GM12878 (cell line): ENCODE data around the gene ZNF282. TPM values are rescaled to one million over a fixed set of nuclear protein-coding genes. Genes with fewer than 3 reads are reported as not detected.

Source experiments
- ATAC-seq: fragments of 200-7000 bp; cut with Tn5 transposase; 3 replicates; pipeline ENCODE4 v1.9.1; 2020; ENCODE audit warnings: mild to moderate bottlenecking, moderate library complexity
- Bru-seq: library from RNA; stranded (reverse); fragments of 400-500 nt; gene quantifications from one replicate; lab custom pipeline; 2021; lab: Mats Ljungman, UMichigan
- BruChase-seq, 2 experiments: library from RNA; stranded (reverse); fragments of 400-500 nt; gene quantifications; one replicate each; lab custom pipeline; 2021; lab: Mats Ljungman, UMichigan
- BruUV-seq: library from RNA; stranded (reverse); fragments of 400-500 nt; replicated peaks from 2 replicates; lab custom pipeline; 2021; lab: Mats Ljungman, UMichigan
- CTCF ChIA-PET: fragments of 300-600 bp; sonication (Branson Sonifier 250); formaldehyde crosslinking; extraction: SDS; loops from one replicate; lab custom pipeline; 2021; ENCODE audit warnings: inconsistent platforms; lab: Yijun Ruan, JAX
- POLR2A ChIA-PET: fragments of 350-600 bp; formaldehyde crosslinking; extraction: SDS; loops from one replicate; lab custom pipeline; 2021; ENCODE audit warnings: inconsistent platforms; lab: Charles Lee
- RAD21 ChIA-PET: fragments of 300-600 bp; sonication (Branson Sonifier 250); formaldehyde crosslinking; loops from one replicate; lab custom pipeline; 2023; ENCODE audit warnings: antibody characterized with exemption; ENCODE audit not compliant: unreplicated experiment; lab: Charles Lee
- SMC1A ChIA-PET: fragments of 300-600 bp; sonication (Branson Sonifier 250); formaldehyde crosslinking; loops from one replicate; lab custom pipeline; 2023; ENCODE audit not compliant: unreplicated experiment, uncharacterized antibody; lab: Charles Lee
- DNase-seq: peaks from one replicate; pipeline ENCODE4 v3.0.0-alpha.2; 2011; ENCODE audit warnings: low read depth, low spot score
- FAIRE-seq: peaks from 3 replicates; lab custom pipeline; 2011; peaks lifted over from hg19 to GRCh38; lab: Jason Lieb, UNC
- H2AFZ ChIP-seq: 2 replicates; pipeline ENCODE4 v1.6.0; 2011; ENCODE audit warnings: low read depth, low read length, control low read depth; ENCODE audit not compliant: control insufficient read depth
- H3K27ac ChIP-seq: 2 replicates; pipeline ENCODE4 v1.5.1; 2011; ENCODE audit warnings: control low read depth; ENCODE audit not compliant: control insufficient read depth, insufficient read depth
- H3K27me3 ChIP-seq, 2 experiments: replicated peaks in 1 of 2; 2 replicates each; pipeline versions ENCODE4 v1.6.0 to v1.6.1; 2011; ENCODE audit warnings: low read length in 1 of 2; ENCODE audit not compliant: control insufficient read depth in 2 of 2, insufficient read depth in 2 of 2
- H3K36me3 ChIP-seq, 2 experiments: 2 replicates each; pipeline ENCODE4 v1.5.1; 2011; ENCODE audit warnings: low read length in 1 of 2; ENCODE audit not compliant: control insufficient read depth in 2 of 2, insufficient read depth in 2 of 2
- H3K4me1 ChIP-seq: 2 replicates; pipeline ENCODE4 v1.6.1; 2011; ENCODE audit warnings: mild to moderate bottlenecking, low read length, moderate library complexity, mixed read lengths; ENCODE audit not compliant: control insufficient read depth, insufficient read depth
- H3K4me2 ChIP-seq: 2 replicates; pipeline ENCODE4 v1.6.0; 2011; ENCODE audit warnings: control low read depth; ENCODE audit not compliant: control insufficient read depth, insufficient read depth
- H3K4me3 ChIP-seq: fragments of 200-600 bp; sonication (generic); 2 replicates; pipeline ENCODE4 v1.5.1; 2016
- H3K79me2 ChIP-seq: 2 replicates; pipeline ENCODE4 v1.6.0; 2011; ENCODE audit warnings: low read length; ENCODE audit not compliant: control insufficient read depth, insufficient read depth
- H3K9ac ChIP-seq: 2 replicates; pipeline ENCODE4 v1.8.0; 2011; ENCODE audit warnings: low read length, control low read depth, mixed read lengths; ENCODE audit not compliant: control insufficient read depth, insufficient read depth
- H3K9me3 ChIP-seq: replicated peaks from 3 replicates; pipeline ENCODE4 v1.5.1; 2011; ENCODE audit warnings: mild to moderate bottlenecking, low read length; ENCODE audit not compliant: control insufficient read depth, insufficient read depth
- H4K20me1 ChIP-seq: 2 replicates; pipeline ENCODE4 v1.6.0; 2011; ENCODE audit not compliant: control insufficient read depth, insufficient read depth
- ATF2 ChIP-seq: IDR thresholded peaks from 2 replicates; pipeline ENCODE4 v1.6.1; 2012; ENCODE audit warnings: low read length, inconsistent platforms
- CREM ChIP-seq: IDR thresholded peaks from 2 replicates; pipeline ENCODE4 v1.6.1; 2014; ENCODE audit warnings: antibody characterized with exemption, low read depth
- MEF2B ChIP-seq: fragments of 450-650 bp; IDR thresholded peaks from 2 replicates; pipeline ENCODE4 v1.6.1; 2018; ENCODE audit warnings: mild to moderate bottlenecking, moderate library complexity; ENCODE audit not compliant: partially characterized antibody, poor library complexity, severe bottlenecking
- MTA3 ChIP-seq: IDR thresholded peaks from 2 replicates; pipeline ENCODE4 v1.6.1; 2012; ENCODE audit warnings: low read length, inconsistent platforms, borderline replicate concordance
- NFIC ChIP-seq: IDR thresholded peaks from 2 replicates; pipeline ENCODE4 v1.6.1; 2012; ENCODE audit warnings: low read depth, mild to moderate bottlenecking, inconsistent platforms, low read length, moderate library complexity
- PBX3 ChIP-seq: IDR thresholded peaks from 2 replicates; pipeline ENCODE4 v1.6.1; 2011; ENCODE audit warnings: mild to moderate bottlenecking, low read depth, low read length, moderate library complexity; ENCODE audit not compliant: insufficient replicate concordance
- RCOR1 ChIP-seq: conservative IDR thresholded peaks from 2 replicates; pipeline ENCODE4 v1.6.1; 2012; ENCODE audit warnings: low read depth, low read length, improper control_type of control experiment
- RELA ChIP-seq: fragments of 450-650 bp; IDR thresholded peaks from 2 replicates; pipeline ENCODE4 v1.8.0; 2014; ENCODE audit warnings: borderline replicate concordance; ENCODE audit not compliant: partially characterized antibody
- STAT3 ChIP-seq: IDR thresholded peaks from 2 replicates; pipeline ENCODE4 v1.6.1; 2011; ENCODE audit warnings: low read depth, low read length, improper control_type of control experiment
- TARDBP ChIP-seq: IDR thresholded peaks from 2 replicates; pipeline ENCODE4 v1.6.1; 2016; ENCODE audit warnings: borderline replicate concordance
- TCF3 ChIP-seq: IDR thresholded peaks from 2 replicates; pipeline ENCODE4 v1.6.1; 2012; ENCODE audit warnings: low read depth, mild to moderate bottlenecking, low read length, borderline replicate concordance; ENCODE audit not compliant: insufficient read depth
- ZNF207 ChIP-seq: fragments of 450-650 bp; IDR thresholded peaks from 2 replicates; pipeline ENCODE4 v1.6.1; 2014; ENCODE audit warnings: antibody characterized with exemption, mild to moderate bottlenecking, borderline replicate concordance
- ZNF217 ChIP-seq: fragments of 450-650 bp; IDR thresholded peaks from 2 replicates; pipeline ENCODE4 v1.6.1; 2017; ENCODE audit warnings: antibody characterized with exemption, mild to moderate bottlenecking
- WGBS: methylation state at CpG from one replicate; pipeline ENCODE4 v1.1.6; 2016; ENCODE audit warnings: low lambda C conversion rate; ENCODE audit not compliant: insufficient replicate concordance, insufficient coverage; ENCODE audit errors: missing lambda C conversion rate; 5-methylcytosine and 5-hydroxymethylcytosine counted together
- in situ Hi-C: fragments of 300-500 bp; cut with MboI; formaldehyde crosslinking; loops from 9 replicates; pipeline ENCODE4 v1.14.3; 2018; ENCODE audit warnings: mixed read lengths
- intact Hi-C: fragments of 100-400 bp; cut with micrococcal nuclease; formaldehyde crosslinking; loops from one replicate; pipeline ENCODE4 v1.14.2; 2022; ENCODE audit not compliant: unreplicated experiment
- long read RNA-seq, 2 experiments: library from polyadenylated mRNA; unstranded; transcript quantifications; one replicate each; pipeline ENCODE4 v2.0.0, GENCODE V29; 2019 to 2020
- polyA minus RNA-seq, 3 experiments: library from RNA; depleted of rRNA, polyadenylated mRNA; stranded (reverse); fragments of >200 nt; gene quantifications; 2 replicates each; pipeline ENCODE4 v1.2.3, GENCODE V29; 2011
- polyA plus RNA-seq, 11 experiments: library from polyadenylated mRNA; depleted of rRNA in 4 of 11; unstranded in 6 of 11; stranded (reverse) in 5 of 11; fragments of >200 nt; fragmentation: Nextera tagmentation in 4 of 11; fragmentation: Illumina TruSeq in 1 of 11; extraction: Ambion mirVana in 4 of 11; extraction: Trizol in 1 of 11; gene quantifications; 1 replicate in 1 of 11; 2 replicates in 10 of 11; pipeline versions ENCODE4 v1.2.1 to v1.2.3, GENCODE V29; 2011 to 2016; ENCODE audit warnings: inconsistent platforms in 2 of 11, missing spikeins in 2 of 11, low read depth in 1 of 11
- total RNA-seq, 4 experiments: library from RNA; depleted of rRNA in 3 of 4; stranded (reverse); fragments of >200 nt in 3 of 4; fragmentation: Illumina TruSeq in 1 of 4; extraction: Trizol in 1 of 4; gene quantifications; 2 replicates each; pipeline versions ENCODE4 v1.2.1 to v1.2.3, GENCODE V29; 2013 to 2021
- TF ChIP-seq, protein P1 (sequence below): IDR thresholded peaks from 2 replicates; pipeline ENCODE4 v1.6.1; 2011; ENCODE audit warnings: low read depth, mild to moderate bottlenecking, low read length, moderate library complexity, borderline replicate concordance; ENCODE audit errors: extremely low read depth

ZNF282 gene
- total RNA-seq (2013; cell fraction: nucleolus; rRNA removed) = 29.0 and 61.3 TPM in 2 replicates
- total RNA-seq (2014; rRNA removed) (14.2 and 15.2 TPM in 2 replicates), total RNA-seq (2014; rRNA removed; fragmentation: Illumina TruSeq; extraction: Trizol) (8.3 and 8.4 TPM in 2 replicates), total RNA-seq (2021) (28.4 and 30.9 TPM in 2 replicates), polyA plus RNA-seq (2011; rRNA removed) (6.5 and 14.3 TPM in 2 replicates), polyA plus RNA-seq (2014; fragmentation: Illumina TruSeq; extraction: Trizol) (2.7 and 7.8 TPM in 2 replicates), polyA plus RNA-seq (2014; fragmentation: Nextera tagmentation; extraction: Ambion mirVana) (under 1 TPM; 0.35 to 0.84 TPM), polyA plus RNA-seq (2014; rRNA removed) (18.2 and 28.3 TPM in 2 replicates), polyA plus RNA-seq (2016; fragmentation: Nextera tagmentation; extraction: Ambion mirVana) (1 to 10 TPM; 2.2 to 2.5 TPM), polyA minus RNA-seq (2011; rRNA and poly(A)+ RNA removed) (8.1 and 18.7 TPM in 2 replicates), Bru-seq, nascent RNA (percentile 80 among the genes with signal in this experiment), BruChase-seq, experiment 1, labeled RNA remaining after a 6-hour chase (percentile 70 among the genes with signal in this experiment), BruChase-seq, experiment 2, labeled RNA remaining after a 2-hour chase (percentile 74 among the genes with signal in this experiment)
- 3.8 TPM for polyA plus RNA-seq (2011; ENCODE audit: low read depth)
- polyA plus RNA-seq (2011; cell fraction: cytosol; rRNA removed) = 11.9 and 17.1 TPM in 2 replicates
- polyA plus RNA-seq (2011; cell fraction: nucleus; rRNA removed) = 22.0 and 28.1 TPM in 2 replicates
- polyA plus RNA-seq (2012) = 10.7 and 12.8 TPM in 2 replicates
- 10.2 and 11.0 TPM in 2 replicates for polyA minus RNA-seq (2011; cell fraction: cytosol; rRNA and poly(A)+ RNA removed)
- polyA minus RNA-seq (2011; cell fraction: nucleus; rRNA and poly(A)+ RNA removed) = 16.7 and 17.4 TPM in 2 replicates
- long read RNA-seq, experiment 1, partial matches to known transcripts = 0 of 2 reads
- long read RNA-seq, experiment 1, other reads (novel, unspliced or antisense) = 2 of 2 reads
- long read RNA-seq, experiment 2, partial matches to known transcripts = 0 of 2 reads
- long read RNA-seq, experiment 2, other reads (novel, unspliced or antisense) = 2 of 2 reads

DNA sequence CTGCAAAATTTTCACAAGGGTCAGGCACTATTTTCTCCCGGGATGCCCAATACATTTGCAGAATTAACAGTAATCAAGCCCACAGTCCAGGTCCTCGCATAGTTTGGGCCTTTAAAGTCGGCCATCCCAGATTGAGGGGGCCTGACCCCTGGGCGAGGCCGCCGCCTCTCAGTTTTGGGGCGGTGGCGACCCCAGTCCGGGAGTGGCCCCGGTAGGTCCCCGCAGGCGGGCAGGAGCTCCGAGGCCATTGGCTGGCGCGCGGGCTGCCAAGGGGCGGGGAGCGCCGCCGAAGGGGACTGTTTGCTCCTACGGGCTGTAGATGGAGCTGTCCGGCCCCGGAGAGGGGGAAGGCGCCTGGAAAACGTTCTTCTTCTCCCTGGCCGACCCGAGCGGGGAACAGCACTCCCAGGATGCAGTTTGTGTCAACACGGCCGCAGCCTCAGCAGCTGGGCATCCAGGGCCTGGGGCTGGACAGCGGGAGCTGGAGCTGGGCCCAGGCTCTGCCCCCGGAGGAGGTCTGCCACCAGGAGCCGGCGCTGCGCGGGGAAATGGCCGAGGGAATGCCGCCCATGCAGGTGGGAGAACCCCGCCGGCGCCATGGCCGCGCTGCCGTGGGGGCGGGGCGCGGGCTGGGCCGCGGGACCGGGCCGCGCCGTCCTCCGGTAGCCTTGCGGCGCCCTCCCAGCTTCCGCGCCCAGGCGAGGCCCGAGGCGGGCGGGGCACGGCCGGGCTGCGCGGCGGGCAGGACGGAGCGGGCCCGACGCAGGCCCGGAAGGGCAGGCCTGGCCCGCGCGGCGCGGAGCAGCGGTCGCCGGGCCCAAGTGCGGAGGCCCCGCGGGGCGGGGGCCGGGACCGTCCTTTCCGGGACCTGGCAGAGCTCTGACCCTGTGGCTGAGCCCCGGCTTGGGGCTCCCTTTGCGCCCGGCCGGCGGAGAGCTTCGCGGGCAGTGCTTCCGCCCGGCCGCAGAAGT, at the start of gene ZNF282:
TSS of gene ZNF282 (plus strand) at position 367 of the 971 bp plus-strand sequence. CDS start at position 411, 44 bp downstream.
- CTCF ChIA-PET = interaction anchor here (0.6 to 2.7 kb wide), 25 partner anchors 9 to 335 kb away, joined by 3 to 11 read pairs (median 3); partner anchors contain the start of genes ZNF398 and ZNF425
- ATAC-seq (peak; percentile 94), DNase-seq (peak; percentile 31), FAIRE-seq (peak; percentile 27)
- POLR2A ChIA-PET = interaction anchor here (0.9 to 4.3 kb wide), 4 partner anchors 45 to 96 kb away, joined by 3 to 20 read pairs (median 3); partner anchors contain the start of genes ZNF212 and ZNF398
- H3K4me2 ChIP-seq = peak within 1 kb of the TSS; percentile 74
- RAD21 ChIA-PET = interaction anchor here (0.6 to 2.1 kb wide), 9 partner anchors 43 to 547 kb away, joined by 3 to 15 read pairs (median 4); partner anchors contain the start of genes ZNF398, ZNF425 and ZNF783
- intact Hi-C loops (loop anchor here (1.0 to 5.0 kb wide), 4 partner anchors 19 to 69 kb away; partner anchors contain the start of genes ZNF212, ZNF398 and ZNF425), in situ Hi-C loops (no loop called here)
- no peaks in the 10 kb centered on the region for H3K27me3 ChIP-seq
- SMC1A ChIA-PET = interaction anchor here (0.8 to 1.6 kb wide), 9 partner anchors 10 to 611 kb away, joined by 3 to 5 read pairs (median 4); partner anchors contain the start of gene ZNF398
- H3K9ac ChIP-seq = peak within 1 kb of the TSS; percentile 93
- peak within 1 kb of the TSS; percentile 89 for H3K4me3 ChIP-seq
- 0 out of 2 replicates have a peak, but pooled peaks cover 3% of the 10 kb centered on the region for H3K4me1 ChIP-seq
- WGBS = under 1% methylated on average over 60 of the region's 97 CpGs
- H3K27ac ChIP-seq = peak within 1 kb of the TSS; percentile 82
- peaks cover 7 to 9% of the 10 kb centered on the region in 2 experiments for H3K36me3 ChIP-seq
- H4K20me1 ChIP-seq = no peaks in the 10 kb centered on the region
- peaks cover 34% of the 10 kb centered on the region for H3K79me2 ChIP-seq
- H3K9me3 ChIP-seq = no peaks in the 10 kb centered on the region
- H2AFZ ChIP-seq = peak within 1 kb of the TSS; percentile 91
- BruUV-seq = no TSS peak
- TF ChIP-seq, protein P1, sequence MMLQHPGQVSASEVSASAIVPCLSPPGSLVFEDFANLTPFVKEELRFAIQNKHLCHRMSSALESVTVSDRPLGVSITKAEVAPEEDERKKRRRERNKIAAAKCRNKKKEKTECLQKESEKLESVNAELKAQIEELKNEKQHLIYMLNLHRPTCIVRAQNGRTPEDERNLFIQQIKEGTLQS = no peak
- TF ChIP-seq STAT3 (no peak), NFIC (no peak), PBX3 (no peak), ZNF207 (peak; percentile 62; the same call in 1 of the 2 replicates), MTA3 (no peak), ATF2 (no peak), CREM (peak; percentile 15; the same call in 1 of the 2 replicates), RCOR1 (no peak; the same call in 1 of the 2 replicates), RELA (peak; percentile 15), TARDBP (no peak), TCF3 (no peak), MEF2B (no peak), ZNF217 (peak; percentile 19; the same call in 1 of the 2 replicates)
